IPS-NIHi7 (cell line): ENCODE data around the gene AOPEP.
A peak's percentile ranks its signal among the peaks of the same experiment; 100 is the strongest.
"Not testable (repeated sequence)": the region's sequence is repeated elsewhere in the genome, so short reads cannot be mapped to it uniquely, and the experiment has no call there.

Experiments used
- DNase-seq: peaks from one replicate; pipeline ENCODE4 v3.0.0; 2012; ENCODE audit warnings: mixed read lengths; ENCODE audit errors: extremely low spot score

The AOPEP gene

GRCh38 chr9:95015569-95015968 is 289.1 kb downstream of the AOPEP start:
- no peak for DNase-seq

DNA sequence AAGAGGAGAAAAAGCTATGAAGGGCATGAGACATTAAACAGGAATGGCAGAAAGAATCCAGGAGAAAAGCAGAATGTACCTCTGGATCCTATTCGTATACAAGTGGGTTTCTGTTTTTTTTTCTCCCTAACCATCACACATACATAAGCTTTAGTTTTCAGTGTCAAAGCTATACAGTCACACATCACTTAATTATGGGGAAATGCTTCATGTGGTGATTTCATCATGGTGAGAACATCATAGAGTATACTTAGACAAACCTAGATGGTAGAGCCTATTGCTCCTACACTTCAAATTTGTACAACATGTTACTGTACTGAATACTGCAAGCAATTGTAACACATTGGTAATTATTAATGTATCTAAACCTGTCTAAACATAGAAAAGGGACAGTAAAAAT is 290.6 kb downstream of the AOPEP start:
- DNase-seq = no peak

GRCh38 chr9:95017661-95018060 is 291.2 kb downstream of the AOPEP start:
- DNase-seq = no peak

DNA sequence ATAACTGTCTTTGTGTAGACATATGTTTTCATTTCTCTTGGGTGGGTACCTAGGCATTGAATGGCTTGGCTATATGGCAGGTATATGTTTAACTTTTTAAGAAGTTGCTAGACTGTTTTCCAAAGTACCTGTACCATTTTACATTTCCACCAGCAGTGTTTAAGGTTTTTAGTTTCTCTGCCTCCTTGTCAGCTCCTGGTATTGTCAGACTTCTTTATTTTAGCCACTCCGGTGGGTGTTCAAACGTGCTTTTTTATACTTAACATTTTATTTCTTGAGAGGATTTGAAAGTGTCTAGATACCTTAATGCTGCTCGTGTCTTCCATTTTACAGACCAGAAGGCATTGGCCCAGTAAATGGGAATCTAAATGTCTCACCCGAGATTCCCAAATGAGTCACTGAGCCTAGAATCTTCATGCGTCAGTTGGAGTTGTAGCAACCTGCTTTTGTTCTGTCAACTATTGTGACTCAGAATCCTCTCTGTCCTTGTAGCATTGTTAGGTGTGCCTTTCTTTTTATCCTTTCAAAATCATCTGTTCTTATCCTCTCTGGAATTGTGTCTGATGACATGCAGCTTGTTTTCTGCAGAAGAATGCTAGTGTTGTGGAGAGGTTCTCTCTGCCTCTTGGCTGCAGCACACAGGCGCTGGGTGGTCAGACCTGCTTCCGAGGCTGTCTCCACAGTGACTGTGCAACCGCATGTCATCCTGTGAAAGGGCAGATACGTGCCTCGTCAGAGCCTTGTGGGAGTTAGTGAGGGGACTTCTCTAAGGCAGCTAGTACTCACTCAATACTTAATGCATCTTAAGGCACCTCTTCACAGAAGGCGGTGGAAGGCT is 291.8 kb downstream of the AOPEP start:
- no peak for DNase-seq

GRCh38 chr9:95020644-95021043 is 294.1 kb downstream of the AOPEP start:
- not testable (repeated sequence) for DNase-seq

GRCh38 chr9:95021166-95021886 is 294.8 kb downstream of the AOPEP start:
- no peak for DNase-seq

DNA sequence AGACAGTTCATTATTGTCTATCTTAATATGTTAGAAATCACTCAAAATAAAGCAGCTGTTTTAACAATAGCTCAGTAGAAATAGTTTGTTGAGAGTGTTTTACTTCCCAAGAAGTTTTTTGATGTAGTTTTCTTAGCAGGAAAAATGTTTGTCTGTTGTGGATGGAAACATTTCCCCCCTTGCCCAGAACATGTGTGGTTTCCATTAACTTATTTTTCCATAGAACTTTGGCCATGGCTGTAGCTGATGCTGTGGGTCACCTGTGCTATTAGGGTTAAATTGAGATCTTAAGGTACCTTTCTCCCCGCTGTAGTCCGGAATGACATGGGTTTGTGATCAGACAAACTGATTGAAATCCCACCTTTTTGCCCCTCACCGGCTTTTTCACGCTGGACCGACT is 296.2 kb downstream of the AOPEP start:
- no peak for DNase-seq

- DNase-seq = no peak
Observed at GRCh38 chr9:95023217-95024003, 296.9 kb downstream of the AOPEP start.

DNA sequence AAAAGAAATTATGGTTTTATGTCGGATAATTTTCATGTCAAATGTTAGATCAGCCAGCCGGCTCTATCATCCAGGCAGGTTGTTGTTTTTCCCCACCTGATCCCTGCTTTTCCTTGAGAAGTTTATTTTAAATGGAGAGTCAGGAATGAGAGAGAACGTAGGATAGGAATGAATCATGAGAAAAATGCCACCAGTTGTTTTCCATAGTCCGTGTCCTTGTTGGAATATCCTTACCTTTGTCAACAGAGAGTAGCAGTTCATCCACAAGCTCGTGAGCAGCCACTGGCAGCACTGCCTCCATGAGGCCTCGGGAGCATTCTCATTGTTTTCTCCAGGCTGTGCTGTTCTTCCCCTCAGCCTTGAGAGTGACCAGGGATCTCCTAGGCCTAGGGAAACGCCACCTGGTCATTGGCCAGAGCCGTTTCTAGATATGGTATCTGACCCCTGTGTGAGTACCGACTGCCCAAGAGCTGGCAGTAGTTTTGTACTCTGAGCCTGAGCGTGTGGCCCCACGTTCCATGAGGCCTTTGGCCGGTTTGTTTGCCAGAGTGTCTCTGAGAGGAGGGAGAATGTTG is 297.7 kb downstream of the AOPEP start:
- peak; percentile 57 for DNase-seq

GRCh38 chr9:95025213-95026147 is 299.0 kb downstream of the AOPEP start:
- DNase-seq = peak; percentile 32

- no peak for DNase-seq
Observed at GRCh38 chr9:95026148-95026524, 299.6 kb downstream of the AOPEP start.

DNA sequence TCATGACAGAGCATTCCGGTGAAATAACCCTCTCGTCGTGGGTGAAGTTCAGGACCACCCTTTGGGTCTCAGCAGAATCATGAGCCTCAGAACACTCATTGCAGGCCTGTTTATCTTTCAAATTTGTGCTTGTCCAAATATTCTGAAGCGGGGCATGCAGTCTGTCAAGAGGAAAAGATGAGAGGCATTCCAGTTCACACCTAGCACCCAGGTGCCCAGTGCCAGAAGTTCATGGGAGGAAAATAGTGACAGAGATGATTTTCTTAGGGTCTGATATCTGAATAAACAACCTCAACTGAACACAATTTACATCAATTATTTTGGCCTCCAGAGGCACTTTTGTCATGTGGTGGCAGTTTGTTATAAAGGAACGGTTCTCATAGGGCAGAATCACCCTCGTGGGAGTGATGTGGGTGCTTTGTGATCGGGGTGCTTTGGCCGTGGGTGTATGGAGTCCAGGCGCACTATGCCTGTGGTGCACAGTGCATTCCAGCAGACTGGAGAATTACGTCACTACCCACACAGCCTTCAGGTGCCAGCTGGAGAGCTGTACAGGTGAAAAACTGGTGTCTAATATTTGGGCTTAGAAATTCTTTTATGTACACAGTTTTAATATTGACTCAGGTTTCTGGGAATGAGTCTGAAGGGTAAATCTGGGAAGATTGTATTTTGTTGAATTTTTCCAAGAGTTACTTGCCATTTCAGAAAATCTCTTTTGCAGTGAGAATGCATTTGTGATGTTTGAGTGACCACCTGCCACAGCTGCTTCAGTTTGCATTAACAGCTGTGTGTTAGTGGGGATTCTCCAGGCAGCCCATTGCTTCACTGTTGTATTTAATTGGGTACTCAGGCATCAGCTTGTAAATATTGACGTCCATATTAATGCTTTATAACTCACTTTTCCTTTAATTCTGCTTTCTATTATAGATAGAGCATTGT is 301.7 kb downstream of the AOPEP start:
- no peak for DNase-seq

- no peak for DNase-seq
Observed at GRCh38 chr9:95028853-95029219, 302.3 kb downstream of the AOPEP start.

- no peak for DNase-seq
Observed at GRCh38 chr9:95029288-95029687, 302.8 kb downstream of the AOPEP start.

DNA sequence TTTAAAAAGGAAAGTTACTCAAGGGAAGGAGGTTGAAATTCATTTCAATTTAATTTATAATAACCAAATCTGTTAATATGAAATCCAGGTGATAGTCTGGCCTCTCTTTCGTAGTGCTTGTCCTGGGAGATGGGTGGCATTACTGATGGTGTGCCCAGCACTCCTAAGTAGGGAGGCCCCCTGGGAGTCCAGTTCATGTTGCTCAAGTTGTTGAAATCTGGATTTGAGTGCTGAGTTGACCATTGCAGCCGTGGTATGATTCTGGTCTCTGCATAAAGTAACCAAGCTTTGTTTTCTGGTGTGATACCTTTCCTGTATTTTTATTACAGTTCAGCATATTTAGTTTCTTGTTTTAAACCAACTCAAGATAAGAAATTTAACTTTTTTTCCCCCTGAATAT is 303.2 kb downstream of the AOPEP start:
- DNase-seq = no peak

- DNase-seq = no peak
Observed at GRCh38 chr9:95030344-95030743, 303.8 kb downstream of the AOPEP start.

DNA sequence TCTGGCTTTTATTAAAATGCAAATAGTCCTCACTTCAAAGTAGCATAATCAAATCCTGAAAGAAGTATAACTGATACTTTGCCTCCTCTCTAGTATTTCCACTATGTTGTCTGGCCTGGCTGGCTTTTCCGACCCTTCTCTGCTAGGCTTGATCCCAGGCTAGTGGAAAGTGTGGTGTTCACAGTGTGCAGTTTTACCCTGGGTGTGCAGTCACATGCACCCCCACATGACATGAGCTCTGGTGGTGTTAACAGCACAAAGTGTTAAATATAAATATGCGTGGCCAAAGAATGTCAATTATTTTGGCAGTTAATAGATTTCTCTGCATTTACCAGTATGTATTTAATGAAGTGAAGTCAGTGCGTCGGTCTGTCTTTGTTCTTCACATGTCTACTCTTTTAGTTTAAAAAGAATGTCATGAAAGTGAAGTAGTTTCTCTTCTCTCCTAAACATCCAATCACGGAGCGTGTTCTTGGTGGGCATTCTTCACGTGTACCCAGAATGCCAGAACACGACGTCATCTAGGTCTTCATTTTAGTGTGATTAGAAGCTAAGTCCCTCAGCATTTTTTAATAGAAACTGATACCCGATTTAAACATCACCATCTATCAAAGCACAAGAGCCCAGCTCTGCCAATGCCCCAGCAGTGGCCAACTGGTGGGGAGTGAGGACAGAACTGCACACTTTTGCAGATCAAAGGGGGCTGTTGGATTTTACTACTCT is 304.6 kb downstream of the AOPEP start:
- DNase-seq = no peak

- DNase-seq = no peak
Observed at GRCh38 chr9:95031711-95032461, 305.4 kb downstream of the AOPEP start.
